Measurements from ENCODE around the gene ACADVL.

The ACADVL gene

DNA sequence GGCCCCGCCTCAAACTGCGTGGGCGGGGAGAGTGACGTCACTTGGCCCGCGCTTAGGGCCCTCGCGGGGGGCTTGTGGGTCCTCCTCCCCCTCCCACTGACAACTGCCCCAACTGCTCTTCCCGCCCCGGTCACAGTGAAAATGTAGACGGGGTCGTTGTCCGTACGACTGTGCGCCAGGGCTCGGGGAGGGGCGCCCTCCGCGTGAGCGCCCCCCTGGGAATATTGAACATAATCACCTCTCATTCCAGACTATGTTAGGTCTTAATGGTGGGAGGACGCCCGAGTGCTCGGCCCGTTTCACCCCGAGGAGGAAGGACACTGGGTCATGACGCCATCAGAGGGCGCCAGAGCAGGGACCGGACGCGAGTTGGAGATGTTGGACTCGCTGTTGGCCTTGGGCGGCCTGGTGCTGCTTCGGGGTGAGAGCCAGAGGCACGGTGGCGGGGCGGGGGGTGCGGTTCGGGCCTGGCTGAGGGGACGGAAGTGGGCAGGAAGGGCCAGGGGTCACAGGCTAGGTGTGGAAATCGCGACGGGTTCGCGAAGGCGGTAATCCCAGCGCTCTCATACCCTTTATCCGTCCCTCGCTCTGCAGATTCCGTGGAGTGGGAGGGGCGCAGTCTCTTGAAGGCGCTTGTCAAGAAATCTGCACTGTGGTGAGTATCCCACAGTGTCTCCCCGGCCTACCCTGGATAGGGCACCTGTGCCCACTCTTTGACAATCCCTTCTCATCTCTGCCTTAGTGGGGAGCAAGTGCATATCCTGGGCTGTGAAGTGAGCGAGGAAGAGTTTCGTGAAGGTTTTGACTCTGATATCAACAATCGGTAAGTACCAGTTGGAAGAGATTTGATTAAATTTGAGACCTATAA lies 32.7 kb downstream of the ACADVL start, which contains the start of gene ELP5:
TSS of gene ELP5 (plus strand) at position 40 of the 868 bp plus-strand sequence. CDS start at position 376, 336 bp downstream.
- DNase-seq (ENCODE audit: low spot score) = peak; percentile 85

DNA sequence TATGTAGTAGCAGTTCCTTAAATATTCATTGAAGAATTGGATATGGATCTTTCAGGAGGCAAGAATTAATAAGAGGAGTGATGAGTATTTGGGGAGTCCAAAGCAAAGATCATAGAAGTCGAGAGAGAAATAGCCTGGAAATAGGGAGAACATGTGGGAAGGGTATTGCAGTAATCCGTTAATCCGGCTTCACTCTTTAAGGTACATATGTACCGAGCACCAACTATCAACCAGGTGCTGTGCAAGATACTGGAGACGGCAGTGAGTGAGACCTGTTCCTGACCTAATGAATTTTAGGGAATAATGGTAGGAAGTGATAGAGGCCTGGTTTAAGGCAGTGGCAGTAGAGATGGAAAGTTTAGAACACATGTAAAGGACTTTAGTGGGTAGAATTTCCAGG lies 33.3 kb downstream of the ACADVL start:
- no peak for DNase-seq (ENCODE audit: low spot score)

DNA sequence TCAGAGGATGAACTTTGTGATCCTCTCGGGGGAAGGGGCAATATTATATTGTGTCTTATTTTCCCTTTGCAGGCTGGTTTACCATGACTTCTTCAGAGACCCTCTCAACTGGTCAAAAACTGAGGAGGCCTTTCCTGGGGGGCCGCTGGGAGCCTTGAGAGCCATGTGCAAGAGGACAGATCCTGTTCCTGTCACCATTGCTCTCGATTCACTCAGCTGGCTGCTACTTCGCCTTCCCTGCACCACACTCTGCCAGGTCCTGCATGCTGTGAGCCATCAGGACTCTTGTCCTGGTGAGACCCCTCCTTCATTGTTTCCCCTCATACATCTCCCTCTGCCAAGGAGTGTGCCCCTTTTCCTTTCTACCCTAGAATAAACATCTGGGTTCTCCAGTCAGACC lies 34.8 kb downstream of the ACADVL start:
- no peak for DNase-seq (ENCODE audit: low spot score)

DNA sequence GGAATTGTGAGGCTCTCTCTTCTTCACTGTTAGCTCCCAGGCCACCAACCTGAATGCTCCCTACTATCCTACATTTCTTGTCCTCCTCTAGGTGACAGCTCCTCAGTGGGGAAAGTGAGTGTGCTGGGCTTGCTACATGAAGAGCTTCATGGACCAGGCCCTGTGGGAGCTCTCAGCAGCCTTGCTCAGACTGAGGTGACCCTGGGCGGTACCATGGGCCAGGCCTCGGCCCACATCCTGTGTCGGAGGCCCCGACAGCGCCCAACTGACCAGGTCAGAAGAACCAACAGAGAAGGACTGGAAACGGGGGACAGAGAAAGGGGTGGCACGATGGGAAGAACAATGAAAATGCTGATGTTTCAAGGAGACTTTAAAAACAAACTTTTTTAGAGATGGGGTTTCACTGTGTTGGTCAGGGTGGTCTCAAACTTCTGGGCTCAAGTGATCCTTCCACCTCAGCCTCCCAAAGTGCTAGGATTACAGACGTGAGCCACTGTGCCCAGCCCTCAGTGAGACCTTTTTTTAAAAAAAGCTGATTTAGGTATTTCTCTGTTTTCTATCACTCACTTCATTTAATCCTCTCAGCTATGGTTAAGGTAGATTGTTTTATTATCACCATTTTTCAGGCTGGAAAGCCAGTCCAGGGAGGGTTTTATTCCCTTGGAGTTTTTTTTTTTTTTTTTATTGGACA lies 37.2 kb downstream of the ACADVL start:
- no peak for DNase-seq (ENCODE audit: low spot score)

DNA sequence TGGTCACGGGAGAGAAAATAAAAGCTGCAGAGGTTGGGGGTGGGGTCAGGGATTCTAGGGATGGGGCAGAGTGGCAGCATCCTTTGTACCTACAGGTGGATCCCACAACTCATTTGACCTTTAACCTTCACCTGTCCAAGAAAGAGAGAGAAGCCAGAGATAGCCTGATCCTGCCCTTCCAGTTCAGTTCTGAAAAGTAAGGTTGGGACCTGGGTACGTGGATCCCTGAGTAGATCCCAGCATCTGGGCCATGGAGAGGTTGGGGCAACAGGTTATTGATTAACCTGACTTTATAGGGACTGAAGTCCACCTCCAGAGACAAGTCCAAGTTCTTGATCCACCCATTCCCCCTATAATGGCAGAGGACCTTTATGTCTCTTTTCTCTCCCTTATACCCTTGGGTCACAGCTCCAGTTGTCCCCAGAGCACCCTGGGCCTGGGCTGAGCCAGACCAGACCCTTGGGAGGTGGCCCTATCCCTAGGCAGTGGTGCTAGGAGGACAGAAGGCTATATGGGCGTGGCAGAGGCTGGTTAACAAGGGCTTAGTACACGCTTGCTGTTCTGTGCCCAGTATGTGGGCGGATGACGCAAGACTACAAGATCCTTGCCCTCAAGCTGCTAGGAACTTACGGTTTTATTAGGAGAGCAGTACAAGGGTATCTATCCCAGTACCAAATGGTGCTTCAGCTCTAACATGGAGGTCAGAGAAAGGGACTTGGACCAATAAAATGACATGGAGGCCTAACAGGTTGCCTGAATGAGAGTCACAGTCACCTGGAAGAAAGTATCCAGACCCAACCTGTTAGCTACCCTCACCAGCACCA lies 39.2 kb downstream of the ACADVL start:
- DNase-seq (ENCODE audit: low spot score) = no peak

DNA sequence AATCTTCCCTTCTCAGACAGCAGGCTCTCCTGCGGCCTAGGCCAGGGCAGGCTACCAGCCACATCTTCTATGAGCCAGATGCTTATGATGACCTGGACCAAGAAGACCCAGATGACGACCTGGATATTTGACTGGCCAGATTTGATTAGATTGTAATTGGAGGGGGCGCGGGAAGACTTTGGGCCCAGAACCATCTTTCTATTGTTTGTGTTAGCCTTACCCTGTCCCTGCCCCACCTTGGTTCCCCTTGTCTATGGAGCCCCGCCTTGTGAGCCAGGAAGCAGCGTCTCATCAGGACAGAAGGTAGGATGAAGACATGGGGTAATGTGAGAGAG lies 39.8 kb downstream of the ACADVL start:
- DNase-seq (ENCODE audit: low spot score) = no peak

DNA sequence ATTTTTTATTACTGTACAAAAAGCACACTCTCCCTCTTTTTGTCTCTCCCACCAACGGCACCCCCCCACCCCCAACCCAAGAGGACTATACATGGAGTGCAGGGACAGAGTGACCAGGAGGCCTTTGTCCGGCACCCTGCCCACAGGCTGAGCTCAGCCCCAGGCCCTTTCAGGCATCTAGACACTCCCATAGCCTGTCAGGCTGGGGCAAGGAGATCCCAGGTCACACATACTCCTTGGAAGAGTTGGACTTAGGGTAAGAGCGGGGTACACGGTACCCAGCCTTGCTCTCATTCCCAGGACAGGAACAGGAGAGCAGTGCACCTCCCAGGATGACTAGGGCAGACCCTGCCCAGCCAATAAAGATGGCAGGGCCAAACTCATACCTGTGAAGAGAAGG lies 40.4 kb downstream of the ACADVL start:
- no peak for DNase-seq (ENCODE audit: low spot score)

DNA sequence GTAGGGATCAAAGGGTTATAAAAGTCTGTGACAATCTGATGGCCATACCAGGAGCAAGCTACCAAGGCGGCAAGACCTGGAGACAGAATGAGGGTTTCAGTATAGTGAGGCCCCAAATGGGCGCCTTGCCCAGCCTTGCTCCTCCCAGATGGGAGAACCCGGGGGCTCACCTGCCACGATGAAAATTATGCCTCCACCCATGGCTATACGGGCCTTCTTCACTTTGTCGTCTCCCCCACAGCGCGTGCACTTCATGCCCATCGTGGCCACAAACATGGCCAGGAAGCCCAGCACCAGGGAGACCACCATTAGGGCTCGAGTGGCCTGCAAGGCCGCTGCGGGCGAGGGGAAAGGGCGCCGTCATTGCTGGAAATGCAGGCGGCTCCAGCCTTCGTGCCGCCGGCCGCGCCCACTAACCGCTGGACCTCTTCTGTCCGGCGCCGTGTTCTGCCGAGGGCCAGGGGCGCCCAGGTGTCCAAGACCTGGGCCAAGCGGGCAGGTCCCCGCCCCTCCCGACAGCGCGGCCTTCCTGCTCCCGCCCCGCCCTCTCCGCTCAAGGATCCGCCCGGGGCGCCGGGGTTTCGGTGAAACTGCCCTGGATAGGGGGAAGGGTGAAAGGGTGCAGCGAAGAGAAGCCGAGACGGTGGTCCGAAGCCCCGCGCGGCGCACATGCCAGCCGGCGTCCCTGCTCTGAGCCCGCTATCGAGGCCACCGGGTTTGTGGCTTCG lies 41.1 kb downstream of the ACADVL start:
- DNase-seq (ENCODE audit: low spot score) = peak; percentile 83

DNA sequence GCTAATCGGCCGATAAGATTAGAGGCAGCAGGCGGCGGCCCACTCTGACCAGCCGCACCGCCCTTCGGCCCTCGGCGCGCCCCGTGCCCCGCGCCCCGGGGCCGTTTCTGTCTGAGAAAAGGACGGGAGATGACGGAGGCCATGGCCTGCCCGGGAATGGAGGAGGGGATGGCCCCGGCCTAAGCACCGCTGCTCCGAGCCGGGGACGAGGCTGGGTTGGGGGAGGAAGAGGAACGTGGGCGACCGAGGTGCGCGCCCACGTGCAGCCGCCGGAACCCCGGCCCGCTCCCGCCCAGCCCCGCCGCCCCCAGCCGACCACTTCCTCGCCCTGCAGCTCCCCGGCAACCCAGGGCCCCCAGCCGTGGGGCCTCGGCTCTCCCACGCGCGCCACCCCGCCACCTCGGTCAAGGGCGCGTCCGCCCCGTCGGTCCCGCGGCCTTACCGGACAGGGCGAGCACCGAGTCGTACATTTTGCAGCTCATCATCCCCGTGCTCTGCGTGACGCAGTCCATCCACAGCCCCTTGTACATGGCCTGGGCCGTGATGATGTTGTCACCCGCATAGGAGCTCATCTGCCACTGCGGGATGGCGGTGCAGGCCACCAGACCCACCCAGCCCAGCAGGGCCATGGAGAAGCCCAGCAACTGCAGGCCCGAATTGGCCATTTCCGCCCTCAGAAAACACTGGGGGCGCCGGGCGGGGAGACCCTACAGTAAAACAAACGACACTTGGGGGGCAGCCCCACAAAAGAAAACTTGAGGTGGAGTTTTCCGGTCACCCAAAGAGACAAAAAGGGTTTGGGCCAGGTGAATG lies 41.8 kb downstream of the ACADVL start:
- DNase-seq (ENCODE audit: low spot score) = peak; percentile 31

DNA sequence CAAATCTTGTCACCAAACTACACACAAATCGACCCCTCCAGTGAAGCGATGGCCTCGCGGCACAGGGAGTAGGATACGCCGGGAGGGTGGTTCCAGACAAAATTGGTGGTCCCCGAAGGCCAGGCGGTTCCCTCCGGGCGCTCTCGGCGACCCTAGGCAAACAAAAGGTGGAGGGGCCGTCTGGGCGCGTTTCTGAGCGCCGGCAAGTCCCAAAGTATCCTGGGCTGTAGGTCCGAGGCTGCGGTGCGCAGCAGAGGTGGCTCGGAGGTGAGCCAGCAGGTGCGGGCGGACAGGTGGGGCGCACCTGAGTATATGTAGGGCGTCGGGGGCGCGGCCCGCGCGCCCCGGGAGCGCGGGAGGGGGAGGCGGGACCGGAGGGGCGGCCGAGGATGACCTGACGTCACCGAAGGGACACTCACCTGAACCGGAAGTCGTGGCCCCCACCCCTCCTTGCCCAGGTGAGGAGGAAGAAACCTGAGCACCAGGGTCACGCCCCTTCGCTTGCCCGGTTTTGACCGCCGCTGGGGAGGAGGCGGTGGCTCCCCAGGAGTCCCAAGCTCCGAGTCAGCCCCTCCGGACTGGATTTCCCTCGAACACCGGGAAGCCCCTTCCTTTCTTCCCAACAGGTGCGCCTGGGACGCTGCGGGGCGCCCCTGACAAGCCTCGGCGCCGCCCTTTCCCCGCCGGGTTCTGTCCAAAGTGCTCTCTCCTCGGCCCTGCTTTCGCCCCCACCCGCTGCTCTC lies 42.6 kb downstream of the ACADVL start, which contains the start of gene CLDN7:
TSS of gene CLDN7 (minus strand) at position 287 of the 743 bp plus-strand sequence. CDS start 435 bp downstream, outside the sequence.
- peak; percentile 90 for DNase-seq (ENCODE audit: low spot score)

DNA sequence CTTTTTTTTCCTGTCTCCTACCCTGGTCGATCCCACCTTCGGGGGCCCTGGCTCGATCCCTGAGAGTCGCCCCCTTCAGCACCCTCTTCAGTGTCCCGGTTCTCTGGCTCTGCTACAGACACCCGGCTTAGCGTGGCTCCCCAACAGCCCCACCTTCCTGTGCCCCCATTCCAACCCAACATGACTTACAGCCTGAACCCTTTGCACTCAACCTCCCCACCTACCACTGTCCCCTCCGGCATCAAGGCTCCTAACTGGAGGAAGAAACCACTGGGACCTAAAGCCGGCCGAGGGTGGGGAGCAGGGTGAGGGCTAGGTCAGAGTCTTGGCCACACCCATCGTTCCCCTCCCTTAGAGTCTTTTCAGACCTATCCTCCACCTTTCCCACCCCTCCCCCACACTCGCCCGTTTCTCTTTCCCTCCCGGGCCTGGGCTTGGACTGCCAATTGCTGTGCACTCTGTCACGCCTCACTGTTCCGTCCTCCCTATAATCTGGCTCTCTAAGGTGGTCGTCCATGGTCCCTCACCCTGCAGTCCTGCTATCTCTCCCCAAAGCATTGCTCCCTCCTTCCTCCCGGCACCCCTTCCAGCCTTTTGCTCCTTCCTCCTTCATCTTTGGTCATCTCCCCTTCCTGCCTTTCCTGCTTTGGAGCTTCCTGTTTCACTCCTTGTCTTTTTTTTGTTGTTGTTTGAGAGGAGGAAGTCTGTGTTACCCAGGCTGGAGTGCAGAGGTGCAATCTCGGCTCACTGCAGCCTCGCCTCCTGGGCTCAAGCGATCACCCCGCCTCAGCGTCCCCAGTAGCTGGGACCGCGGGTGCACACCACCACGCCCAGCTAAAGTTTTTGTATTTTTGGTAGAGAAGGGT lies 43.4 kb downstream of the ACADVL start:
- DNase-seq (ENCODE audit: low spot score) = peak; percentile 80

DNA sequence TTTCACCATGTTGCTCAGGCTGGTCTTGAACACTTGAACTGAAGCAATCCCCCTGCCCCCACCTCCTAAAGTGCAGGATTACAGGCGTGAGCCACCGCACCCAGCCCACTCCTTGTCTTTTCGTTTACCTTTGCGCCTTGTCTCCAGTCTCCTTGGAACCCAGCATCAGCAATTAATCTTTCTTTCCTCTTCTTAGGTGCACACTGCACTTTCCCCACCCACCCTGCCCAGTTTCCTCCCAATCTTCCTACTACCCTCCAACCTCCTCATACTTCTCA lies 44.0 kb downstream of the ACADVL start:
- no peak for DNase-seq (ENCODE audit: low spot score)

DNA sequence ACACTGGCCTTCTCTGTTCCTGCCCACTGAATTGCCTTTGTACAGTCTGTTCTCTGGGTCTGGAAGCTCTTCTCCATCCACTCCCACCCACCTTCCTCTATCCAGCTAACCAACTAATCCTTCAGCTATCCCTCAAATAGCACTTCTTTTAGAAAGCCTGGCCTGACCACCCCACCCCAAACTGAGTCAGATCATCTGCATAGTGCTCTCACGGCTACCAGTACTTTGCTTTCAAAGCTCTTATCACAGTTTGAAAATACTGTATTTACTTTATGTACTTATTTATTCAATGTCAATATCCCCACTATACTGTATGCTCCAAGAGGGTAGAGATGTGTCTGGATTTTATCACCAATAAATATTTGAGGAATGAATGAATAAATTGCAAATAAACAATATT lies 47.0 kb downstream of the ACADVL start:
- no peak for DNase-seq (ENCODE audit: low spot score)
